ENCODE results near the gene SLC35F6. TPM values are rescaled to one million over a fixed set of nuclear protein-coding genes. Genes with fewer than 3 reads are reported as not detected.

SLC35F6 gene
- total RNA-seq, 1 donor from 2014 or later = 40.8 TPM

DNA sequence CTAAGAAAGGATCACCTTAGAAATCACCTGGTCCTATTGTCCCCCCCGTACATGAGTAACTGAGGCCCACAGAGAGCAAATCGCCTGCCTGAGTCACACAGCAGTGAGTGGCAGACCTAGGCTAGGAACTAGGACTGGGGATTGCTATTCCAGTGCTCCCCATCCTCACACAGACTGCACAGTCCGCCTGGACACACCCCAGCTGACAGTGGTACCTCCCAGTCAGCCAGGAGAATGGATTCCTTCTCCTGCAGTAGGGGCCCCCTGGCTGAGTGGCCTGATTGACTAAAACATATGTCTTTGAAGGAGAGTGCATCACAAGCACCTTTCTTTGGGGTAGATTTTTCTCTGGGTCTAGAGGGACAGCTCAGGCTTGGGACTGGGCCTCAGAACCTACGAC is 32.4 kb upstream of the SLC35F6 start:
- Histone ChIP-seq H3K36me3 (no peaks in the 10 kb centered on the region), H3K4me3 (no peak overlapping the region), H3K27me3 (no peaks in the 10 kb centered on the region), H3K9me3 (no peaks in the 10 kb centered on the region), H3K4me1 (no peaks in the 10 kb centered on the region), H3K27ac (no peak overlapping the region)
- intact Hi-C loops (cut with DNase I) = no loop called here
- TF ChIP-seq POLR2A (IDR thresholded peaks at IDR 0.05) = no peak
- no peak for TF ChIP-seq CTCF (IDR thresholded peaks at IDR 0.05)
- TF ChIP-seq POLR2AphosphoS5 (IDR thresholded peaks at IDR 0.05; ENCODE audit: insufficient read depth in 1 of 2, low read depth in 1 of 2) = no peak
- DNase-seq (ENCODE audit: extremely low spot score in 2 of 2) = no peak

DNA sequence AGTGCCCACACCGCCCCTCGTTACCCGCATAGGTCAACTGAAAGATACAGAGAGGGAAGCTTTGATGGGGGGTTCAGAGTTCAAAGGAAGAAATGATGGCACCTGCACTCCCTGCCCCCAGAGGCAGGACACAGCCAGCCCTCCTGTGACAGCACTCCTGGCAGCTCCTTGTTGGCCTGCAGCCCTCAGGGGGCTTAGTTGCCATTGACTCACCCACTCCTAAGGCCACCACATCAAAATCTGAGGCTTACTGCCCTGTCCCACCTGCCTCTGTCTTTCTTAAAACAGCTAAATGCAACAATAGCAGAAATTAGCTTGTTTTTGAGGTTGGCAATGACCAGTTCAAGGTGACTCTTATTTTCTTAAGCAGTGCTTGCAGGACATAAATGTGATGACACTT is 31.6 kb upstream of the SLC35F6 start:
- DNase-seq (ENCODE audit: extremely low spot score in 2 of 2) = no peak

DNA sequence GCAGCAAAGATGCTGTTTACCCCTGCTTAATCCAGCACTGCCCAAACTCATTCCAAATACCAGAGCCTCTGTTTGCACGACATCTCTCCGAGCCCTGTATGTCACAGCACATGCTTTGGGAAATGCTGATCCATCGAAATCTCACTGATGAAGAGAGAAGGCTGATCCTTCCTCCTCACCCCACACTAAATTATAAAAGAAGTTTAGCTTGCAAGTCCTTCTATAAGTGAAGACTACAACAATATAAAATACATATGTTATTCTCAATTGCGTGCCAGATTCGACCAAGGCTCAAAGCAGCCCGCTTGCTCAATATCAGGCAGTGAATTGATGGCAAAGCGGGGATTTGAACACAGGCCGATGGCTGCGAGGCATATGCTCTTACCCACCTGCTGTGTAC is 30.7 kb upstream of the SLC35F6 start:
- H3K9me3 ChIP-seq = no peaks in the 10 kb centered on the region
- DNase-seq (ENCODE audit: extremely low spot score in 2 of 2) = no peak
- H3K4me1 ChIP-seq = no peaks in the 10 kb centered on the region
- TF ChIP-seq CTCF (IDR thresholded peaks at IDR 0.05) (no peak), POLR2AphosphoS5 (IDR thresholded peaks at IDR 0.05; ENCODE audit: insufficient read depth in 1 of 2, low read depth in 1 of 2) (no peak), POLR2A (IDR thresholded peaks at IDR 0.05) (no peak)
- intact Hi-C loops (cut with DNase I) = no loop called here
- H3K36me3 ChIP-seq = no peaks in the 10 kb centered on the region
- H3K27me3 ChIP-seq = no peaks in the 10 kb centered on the region
- H3K27ac ChIP-seq = no peak overlapping the region
- H3K4me3 ChIP-seq = no peak overlapping the region

More for the DNA sequence above, 31.6 kb upstream of the SLC35F6 start:
- TF ChIP-seq POLR2AphosphoS5 (IDR thresholded peaks at IDR 0.05; ENCODE audit: insufficient read depth in 1 of 2, low read depth in 1 of 2) (no peak), POLR2A (IDR thresholded peaks at IDR 0.05) (no peak), CTCF (IDR thresholded peaks at IDR 0.05) (no peak)
- Histone ChIP-seq H3K36me3 (no peaks in the 10 kb centered on the region), H3K27me3 (no peaks in the 10 kb centered on the region), H3K4me1 (no peaks in the 10 kb centered on the region), H3K27ac (no peak overlapping the region), H3K4me3 (no peak overlapping the region), H3K9me3 (no peaks in the 10 kb centered on the region)
- intact Hi-C loops (cut with DNase I) = no loop called here

- DNase-seq (ENCODE audit: extremely low spot score in 2 of 2) = no peak
- intact Hi-C loops (cut with DNase I) = no loop called here
- Histone ChIP-seq H3K36me3 (no peaks in the 10 kb centered on the region), H3K4me1 (no peaks in the 10 kb centered on the region), H3K9me3 (no peaks in the 10 kb centered on the region), H3K27me3 (no peaks in the 10 kb centered on the region), H3K27ac (no peak overlapping the region), H3K4me3 (no peak overlapping the region)
- TF ChIP-seq POLR2A (IDR thresholded peaks at IDR 0.05) (no peak), POLR2AphosphoS5 (IDR thresholded peaks at IDR 0.05; ENCODE audit: insufficient read depth in 1 of 2, low read depth in 1 of 2) (no peak), CTCF (IDR thresholded peaks at IDR 0.05) (no peak)
These were observed 29.0 kb upstream of the SLC35F6 start for GRCh38 chr2:26735097-26735496.

- no peaks in the 10 kb centered on the region for H3K9me3 ChIP-seq
- TF ChIP-seq CTCF (IDR thresholded peaks at IDR 0.05) (no peak), POLR2A (IDR thresholded peaks at IDR 0.05) (no peak), POLR2AphosphoS5 (IDR thresholded peaks at IDR 0.05; ENCODE audit: insufficient read depth in 1 of 2, low read depth in 1 of 2) (no peak)
- H3K36me3 ChIP-seq = no peaks in the 10 kb centered on the region
- no peaks in the 10 kb centered on the region for H3K4me1 ChIP-seq
- no peak overlapping the region for H3K4me3 ChIP-seq
- intact Hi-C loops (cut with DNase I) = no loop called here
- no peak overlapping the region for H3K27ac ChIP-seq
- no peak for DNase-seq (ENCODE audit: extremely low spot score in 2 of 2)
- H3K27me3 ChIP-seq = no peaks in the 10 kb centered on the region
These were observed 28.0 kb upstream of the SLC35F6 start for GRCh38 chr2:26735883-26736588.

All from vagina (tissue), 2 donors.